CD4-positive, alpha-beta T cell treated with Interleukin-10 for 1 hour (primary cell): ENCODE results near the gene HS3ST5.
"Not testable (repeated sequence)": the region's sequence is repeated elsewhere in the genome, so short reads cannot be mapped to it uniquely, and the experiment has no call there.

Experiments used
- DNase-seq: peaks from one replicate; pipeline ENCODE4 v3.0.0-alpha.2; 2020

HS3ST5 gene

DNA sequence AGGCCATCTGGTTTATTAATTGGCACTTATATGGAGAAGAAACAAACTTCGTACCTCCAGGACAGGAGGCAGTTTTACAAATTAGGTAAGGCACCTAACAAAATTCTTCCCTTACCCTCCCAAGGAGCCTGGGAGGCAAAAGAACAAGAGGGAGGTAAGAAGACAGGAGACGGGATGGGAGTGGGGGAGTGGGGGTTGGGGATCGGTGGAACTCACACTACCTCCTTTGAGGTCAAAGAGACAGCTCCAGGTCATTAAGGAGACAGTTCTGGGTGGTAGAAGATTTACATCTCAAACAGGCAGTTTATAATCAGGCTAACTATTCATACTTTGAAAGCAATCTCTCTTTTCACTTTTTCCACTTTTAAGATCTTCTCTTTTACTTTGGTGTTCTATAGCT, 259.6 kb downstream of the HS3ST5 start:
- DNase-seq, result no peak

DNA sequence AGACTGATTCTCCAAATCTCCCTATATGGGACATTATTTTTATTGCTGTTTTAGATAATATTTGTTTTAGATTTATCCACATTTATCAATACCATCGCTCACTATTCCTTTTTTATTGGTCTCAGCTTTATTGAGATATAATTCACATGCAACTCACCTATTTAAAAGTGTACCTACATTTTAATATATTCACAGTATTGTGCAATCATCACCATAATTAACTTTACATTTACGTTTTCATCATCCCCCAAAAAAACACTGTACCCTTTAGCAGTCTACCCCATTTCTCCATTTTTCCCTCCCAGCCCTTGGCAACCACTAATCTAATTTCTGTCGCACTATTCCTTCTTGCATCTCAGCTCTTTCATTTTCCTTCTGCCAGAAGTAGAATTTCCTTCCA, 261.1 kb downstream of the HS3ST5 start:
- DNase-seq, result no peak

DNA sequence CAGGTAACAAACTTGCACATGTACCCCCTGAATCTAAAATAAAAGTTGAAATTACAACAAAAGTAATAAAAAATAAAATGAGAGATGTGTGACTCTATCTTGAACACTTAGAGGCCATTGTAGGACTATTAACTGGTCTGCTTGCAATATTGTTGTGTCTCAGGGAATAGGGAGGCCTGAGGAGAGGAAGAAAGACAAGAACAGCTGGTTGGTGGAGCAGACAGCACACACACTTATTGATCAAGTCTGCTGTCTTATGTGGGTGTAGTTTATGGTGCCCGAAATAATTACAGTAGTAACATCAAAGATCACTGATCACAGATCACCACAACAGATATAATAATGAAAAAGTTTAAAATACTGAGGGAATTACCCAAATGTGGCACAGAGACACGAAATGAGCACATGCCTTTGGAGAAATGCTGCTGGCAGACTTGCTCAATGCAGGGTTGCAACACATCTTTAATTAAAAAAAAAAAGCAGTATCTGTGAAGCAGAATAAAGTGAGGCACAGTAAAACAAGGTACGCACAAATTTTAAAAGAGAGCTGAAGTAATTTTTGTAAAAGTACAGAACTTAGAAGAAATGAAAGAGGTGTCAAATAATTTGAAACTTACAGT, 261.8 kb downstream of the HS3ST5 start:
- no peak for DNase-seq

DNA sequence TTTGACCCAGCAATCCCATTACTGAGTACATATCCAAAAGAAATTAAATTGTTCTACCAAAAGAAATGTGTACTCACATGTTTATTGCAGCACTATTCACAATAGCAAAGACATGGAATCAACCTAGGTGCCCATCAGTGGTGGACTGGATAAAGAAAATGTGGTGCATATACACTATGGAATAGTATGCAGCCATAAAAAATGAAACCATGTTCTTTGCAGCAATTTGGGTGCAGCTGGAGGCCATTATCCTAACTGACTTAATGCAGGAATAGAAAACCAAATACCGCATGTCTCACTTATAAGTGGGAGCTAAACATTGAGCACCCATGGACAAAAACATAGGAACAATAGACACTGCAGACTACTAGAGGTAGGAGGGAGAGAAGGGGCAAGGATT, 262.4 kb downstream of the HS3ST5 start:
- DNase-seq, result not testable (repeated sequence)

DNA sequence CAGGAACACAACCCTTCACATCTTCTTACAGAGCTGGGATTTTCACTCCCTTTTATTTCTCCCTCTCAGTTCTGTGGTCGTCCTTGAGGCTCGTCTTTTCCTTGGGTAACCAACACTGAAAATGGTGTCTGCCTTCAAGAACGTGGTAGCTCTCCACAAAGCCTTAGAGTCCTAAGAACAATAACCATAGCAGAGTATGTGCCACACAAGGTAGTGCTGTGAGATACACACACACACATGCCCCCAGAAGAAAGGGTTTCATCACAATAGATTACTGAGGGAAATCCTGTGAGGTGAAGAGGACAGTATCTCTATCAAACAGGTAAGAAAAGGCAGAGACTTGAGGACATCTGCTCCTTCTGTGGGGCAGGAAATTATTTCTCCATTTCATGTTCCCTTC, 267.0 kb downstream of the HS3ST5 start:
- DNase-seq, result no peak

DNA sequence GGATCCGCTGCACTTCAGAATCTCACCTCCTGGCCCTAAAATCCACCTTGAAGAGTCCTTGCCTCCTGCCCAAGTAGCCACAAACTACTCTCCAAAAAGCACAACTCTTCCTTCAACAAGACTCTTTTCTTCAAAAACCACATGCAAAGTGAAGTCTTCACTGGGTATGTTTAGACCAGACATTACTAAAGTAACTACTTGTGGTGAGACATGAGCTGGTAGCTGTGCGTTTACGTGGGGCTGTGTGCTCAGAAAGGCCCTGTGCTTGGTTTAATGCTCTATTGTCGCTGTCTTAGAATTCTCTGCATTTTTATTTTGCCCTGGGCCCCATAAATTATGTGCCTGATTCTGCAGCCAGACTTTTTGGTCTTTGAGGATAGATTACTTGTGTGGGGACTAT, 267.5 kb downstream of the HS3ST5 start:
- DNase-seq, result no peak

DNA sequence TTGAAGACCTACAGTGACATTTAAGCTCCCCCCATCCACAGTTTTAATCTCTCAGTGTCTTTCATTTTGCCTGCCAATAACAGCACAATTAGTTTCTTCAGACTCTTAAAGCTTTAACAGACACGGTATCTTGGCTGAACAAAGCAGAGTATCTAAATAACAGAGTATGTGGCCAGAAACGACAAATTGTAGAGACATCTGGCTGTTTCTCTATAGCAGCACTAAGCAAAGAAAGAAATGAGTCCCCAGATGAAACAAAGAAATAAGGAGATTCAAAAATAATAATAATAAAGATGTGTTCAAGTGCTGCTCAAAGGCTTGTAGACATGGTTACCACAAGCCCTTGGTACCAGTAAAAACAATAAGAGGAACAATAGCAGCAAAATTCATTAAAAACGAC, 274.1 kb downstream of the HS3ST5 start:
- no peak for DNase-seq

DNA sequence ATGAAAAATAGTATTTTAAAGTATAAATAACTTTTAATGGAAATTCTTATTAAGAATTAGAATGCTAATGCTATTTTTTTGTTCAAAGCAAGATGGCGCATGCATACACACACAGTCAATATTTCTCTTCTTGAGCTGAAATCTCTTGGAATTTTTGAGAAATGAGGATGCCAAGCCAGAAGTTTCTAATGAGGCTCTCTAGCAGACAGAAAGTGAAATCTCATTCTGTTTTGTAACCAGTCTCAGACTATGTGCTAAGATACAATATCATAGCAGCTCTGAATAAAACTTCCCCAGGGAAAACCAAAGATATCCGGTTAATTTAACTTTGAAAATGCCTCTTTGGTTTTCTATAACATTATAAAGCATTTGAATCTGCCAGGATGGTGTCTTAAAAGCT, 274.7 kb downstream of the HS3ST5 start:
- no peak for DNase-seq

DNA sequence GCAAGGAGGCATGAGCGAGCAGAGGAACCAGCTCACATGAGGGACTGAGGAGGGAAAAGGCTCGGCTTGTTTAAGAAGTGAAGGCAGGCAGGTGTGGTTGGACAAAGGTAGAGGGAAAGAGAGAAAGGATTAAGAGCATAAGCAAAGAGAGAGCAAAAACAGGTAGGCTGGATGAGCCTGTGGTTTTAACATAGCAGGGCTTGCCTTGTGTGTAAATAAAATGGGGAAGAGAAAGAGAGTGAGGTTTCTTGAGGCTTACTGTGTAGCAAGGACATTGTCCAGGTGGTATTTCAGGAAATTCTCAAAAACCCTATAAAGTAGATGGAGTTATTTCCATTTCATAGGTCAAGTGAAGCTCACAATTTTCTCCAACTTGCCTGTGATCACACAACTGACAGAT, 278.0 kb downstream of the HS3ST5 start:
- no peak for DNase-seq

DNA sequence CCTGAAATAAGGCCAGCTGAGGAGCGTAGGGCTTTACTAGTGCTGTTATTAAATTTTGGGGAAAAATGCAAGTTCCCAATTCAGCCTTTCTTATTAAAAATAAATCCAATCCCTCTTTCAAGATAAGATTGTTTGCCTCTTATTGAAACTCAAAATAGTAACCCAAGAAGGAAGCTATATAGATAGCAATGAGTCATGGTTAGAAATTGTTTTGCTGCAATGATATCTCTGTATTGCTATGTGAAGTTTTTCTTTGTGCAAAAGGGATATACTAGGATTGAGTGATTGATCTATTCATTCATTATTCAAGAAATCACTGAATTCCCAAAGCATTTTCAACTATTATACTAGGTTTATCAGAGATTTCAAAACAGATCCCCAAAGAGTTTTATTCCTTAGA, 278.9 kb downstream of the HS3ST5 start:
- no peak for DNase-seq

DNA sequence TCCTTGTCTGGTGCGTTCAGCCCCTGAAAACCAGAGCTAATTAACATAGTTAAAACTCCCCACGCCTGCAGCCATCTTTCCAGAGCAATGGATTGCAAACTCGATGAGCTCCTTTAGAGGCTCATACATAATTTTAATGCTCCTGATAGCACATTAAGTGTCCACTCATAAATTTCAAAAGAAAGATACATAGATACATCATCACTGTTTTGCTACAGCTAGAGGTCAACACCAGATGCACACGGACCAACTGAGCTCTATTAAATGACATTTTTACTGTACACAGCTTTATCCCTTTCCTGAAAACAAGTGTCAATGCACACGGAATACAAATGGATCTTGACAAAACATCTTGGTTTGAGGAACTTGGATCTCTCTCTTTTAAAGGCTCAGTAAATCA, 280.6 kb downstream of the HS3ST5 start:
- no peak for DNase-seq

DNA sequence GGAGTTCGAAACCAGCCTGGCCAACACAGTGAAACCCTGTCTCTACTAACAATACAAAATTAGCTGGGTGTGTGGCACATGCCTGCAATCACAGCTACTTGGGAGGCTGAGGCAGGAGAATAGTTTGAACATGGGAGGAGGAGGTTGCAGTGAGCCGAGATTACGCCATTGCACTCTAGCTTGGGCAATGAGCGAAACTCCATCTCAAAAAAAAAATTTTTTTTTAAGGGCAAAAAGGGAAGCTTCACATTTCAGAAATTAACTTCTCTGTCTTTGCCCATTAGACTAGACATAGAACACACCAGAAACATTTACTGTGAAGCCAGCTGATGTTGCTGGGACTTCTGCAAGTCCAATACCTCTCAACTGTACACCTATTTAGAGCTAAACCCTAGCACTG, 281.1 kb downstream of the HS3ST5 start:
- DNase-seq, result no peak

DNA sequence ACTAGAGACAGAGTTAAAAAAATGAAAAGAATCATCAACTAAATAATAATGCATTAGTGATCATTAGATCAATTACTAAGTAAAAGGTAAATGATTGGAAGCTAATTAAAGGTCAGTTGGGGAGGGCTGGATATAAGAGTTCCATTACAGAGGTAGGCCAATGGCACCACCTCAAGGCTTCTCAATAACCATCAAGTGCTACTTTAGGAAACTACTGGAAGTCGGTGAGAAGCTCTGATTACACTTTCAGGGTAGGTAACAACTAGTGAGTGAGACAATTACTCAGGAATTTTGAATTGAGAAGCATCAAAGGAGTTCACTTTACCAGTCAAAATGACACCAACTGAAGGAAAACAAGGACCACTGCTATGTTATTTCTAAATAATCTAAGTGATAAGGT, 281.7 kb downstream of the HS3ST5 start:
- DNase-seq, result no peak

DNA sequence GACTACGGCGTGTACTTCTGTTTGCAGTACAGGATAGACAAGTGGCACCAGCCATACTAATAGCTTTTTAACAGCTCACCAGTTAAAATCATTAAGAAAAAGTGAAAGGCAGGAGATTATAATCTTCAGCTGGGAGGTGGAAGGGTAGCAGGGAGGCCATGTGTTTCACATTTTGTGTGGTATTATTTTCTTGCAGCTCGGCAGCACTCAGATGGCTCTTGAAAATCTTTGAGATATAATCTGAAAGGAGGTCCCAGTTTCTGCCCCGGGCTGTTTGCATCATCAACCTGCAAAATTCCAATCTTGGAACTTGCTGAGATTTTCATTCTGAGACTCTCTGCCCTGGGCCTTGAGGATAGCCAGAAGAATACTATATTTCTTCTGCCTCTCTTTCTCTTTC, 284.4 kb downstream of the HS3ST5 start:
- no peak for DNase-seq

DNA sequence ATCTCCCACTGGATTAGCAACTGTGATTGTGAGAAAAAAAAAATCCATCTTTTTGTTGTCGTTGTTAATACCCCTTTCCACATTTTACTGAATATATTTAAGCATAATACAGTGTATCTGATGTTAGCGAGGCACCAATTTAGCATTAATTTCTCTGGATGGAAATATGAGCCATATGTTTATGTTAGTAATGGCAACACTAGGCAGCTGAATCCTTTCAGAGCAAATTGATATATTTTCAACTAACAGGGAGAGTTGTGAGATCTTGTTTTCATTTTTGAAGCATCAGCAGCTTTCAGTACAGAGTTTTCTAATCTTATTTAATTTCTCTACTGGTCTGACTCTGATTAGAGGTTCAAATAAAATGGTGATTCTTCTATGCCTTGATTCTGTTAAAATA, 287.1 kb downstream of the HS3ST5 start:
- DNase-seq, result no peak

DNA sequence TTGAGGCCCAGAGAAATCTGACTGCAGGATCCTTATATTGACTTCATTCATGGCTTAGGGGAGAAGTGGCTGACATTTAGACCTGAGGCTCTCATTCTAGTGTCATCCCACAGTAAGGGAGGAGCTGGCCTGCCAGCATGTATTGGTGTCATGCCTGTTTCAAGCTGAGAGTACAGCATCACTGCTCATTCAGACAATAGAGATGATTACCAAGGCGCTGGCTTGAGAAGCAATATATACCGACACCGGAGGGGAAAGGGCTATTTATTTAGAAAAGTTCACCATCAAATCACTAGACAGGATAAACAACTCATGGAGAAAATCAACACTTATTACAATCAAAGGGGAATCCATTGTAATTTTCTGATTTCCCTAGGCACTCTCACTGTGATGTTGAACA, 287.5 kb downstream of the HS3ST5 start:
- no peak for DNase-seq

DNA sequence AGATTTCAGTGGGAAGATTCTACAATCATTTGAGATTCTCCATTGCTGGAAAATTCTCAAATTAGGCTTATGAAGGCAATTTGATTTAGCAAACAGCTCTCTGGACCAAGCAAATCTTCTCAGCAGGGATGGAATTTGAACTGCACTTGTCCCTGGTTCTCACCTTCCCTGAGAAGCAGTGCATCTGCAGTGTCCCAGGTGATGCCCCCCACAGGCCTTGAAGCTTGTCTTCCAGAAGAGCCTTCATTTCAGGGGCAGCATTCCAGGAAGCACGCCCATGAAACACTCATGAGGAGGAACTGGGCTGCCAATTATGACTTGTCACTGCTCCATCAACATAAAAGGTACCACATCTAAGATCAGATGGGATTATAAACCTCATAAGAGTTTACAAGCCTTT, 289.0 kb downstream of the HS3ST5 start:
- DNase-seq, result no peak

DNA sequence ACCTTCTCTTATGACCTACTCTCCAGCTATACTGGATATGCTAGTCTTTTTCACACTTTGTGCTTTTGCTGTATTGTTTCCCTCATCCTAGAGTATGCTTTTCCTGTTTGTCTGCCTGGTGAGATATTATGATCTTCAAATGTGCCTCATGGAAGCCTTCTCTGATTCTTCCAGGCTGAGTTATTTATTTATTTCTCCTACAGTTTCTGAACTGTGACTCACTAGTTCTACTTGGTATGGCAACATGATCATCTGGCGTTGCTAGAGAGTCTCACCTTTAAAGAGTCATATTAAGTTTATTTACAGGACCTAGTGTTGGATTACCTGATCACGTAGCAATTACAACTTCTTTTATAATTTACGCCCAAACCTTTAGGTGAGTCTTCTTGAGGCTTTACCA, 290.7 kb downstream of the HS3ST5 start:
- no peak for DNase-seq

DNA sequence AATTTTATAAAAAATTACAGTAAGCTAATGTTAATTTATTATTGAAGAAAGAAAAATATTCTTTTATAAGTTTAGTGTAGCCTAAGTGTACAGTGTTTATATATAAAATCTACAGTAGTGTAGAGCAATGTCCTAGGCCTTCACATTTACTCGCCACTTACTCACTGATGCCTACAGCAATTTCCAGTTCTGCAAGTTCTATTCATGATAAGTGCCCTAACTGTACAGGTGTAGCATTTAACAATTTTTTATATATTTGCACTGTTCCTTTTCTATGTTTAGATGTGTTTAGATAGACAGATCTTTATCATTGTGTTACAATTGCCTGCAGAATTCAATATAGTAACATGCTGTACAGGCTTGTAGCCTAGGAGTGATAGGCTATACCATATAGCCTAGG, 291.8 kb downstream of the HS3ST5 start:
- no peak for DNase-seq

DNA sequence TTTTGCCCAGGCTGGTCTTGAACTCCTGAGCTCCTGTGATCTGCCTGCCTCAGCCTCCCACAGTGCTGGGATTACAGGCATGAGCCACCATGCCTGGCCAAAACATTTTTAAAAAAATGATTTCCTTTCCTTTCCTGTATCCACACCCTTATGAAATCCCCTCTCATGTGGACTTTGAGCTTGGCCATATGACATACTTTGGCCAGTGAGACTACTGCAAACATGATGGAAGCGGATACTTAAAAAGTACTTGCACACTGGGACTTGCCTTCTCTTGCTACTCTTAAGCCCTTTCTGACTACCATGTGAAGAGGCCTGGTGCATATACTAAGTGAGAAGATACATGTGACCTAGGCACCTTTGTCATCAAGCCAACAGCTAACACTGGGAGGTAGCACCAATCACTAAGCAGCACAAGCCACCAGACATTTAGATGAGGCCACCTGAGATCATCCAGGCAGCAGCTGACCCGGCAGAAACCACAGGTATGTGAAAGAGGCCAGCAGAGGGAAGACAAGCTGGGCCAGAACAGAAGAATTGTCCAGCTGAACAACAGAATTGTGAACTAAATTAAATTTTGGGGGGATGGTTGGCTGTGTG, 293.4 kb downstream of the HS3ST5 start:
- no peak for DNase-seq

DNA sequence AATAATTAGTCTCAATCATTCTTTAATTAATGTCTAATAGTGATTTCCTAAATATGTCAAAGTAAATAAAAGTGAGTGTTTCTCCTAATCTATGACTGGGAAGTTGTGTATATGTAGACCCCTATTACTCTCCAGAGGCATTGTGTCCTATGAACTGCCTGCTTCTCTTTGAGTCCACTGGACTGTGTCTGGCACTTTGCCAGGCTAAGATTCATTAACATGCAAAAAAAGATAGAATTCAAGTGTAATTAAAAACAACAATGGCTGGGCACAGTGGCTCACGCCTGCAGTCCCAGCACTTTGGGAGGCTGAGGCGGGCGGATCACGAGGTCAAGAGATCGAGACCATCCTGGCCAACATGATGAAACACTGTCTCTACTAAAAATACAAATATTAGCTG, 298.3 kb downstream of the HS3ST5 start:
- DNase-seq, result not testable (repeated sequence)

DNA sequence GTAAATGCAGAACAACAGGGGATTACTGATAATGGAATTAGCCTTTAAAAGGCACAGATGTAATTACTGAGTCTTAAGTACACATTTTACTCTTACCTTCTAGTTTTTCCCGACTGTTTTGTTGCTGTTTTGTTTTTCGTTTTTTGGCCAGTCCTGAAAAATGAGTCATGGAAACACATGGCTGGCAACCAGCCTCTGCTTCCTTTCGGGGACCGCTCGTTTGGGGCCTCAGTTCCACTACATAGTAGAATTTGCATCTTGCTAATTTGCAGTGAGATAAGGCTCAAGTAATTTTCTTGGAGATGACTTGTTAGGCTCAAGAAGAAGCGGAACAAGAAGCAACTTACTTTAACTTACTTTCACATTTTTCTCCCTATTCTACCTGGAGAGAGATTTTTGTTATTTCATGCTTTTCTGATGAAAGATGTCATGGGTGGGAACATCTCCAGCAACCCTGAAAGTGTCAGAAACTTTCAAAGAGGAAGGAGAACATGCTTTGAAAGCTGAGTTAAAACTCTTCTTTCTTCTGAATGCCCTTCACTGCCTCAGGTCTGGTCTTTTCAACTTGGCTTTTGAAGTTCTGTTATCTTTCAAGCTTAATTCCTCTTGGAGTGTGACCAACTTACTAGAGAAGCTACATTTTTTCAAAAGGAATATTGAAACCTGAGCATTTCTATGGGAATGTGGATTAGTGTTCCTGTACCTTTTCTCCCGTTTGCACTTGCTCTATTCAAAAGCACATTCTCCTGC, 300.4 kb downstream of the HS3ST5 start:
- no peak for DNase-seq

DNA sequence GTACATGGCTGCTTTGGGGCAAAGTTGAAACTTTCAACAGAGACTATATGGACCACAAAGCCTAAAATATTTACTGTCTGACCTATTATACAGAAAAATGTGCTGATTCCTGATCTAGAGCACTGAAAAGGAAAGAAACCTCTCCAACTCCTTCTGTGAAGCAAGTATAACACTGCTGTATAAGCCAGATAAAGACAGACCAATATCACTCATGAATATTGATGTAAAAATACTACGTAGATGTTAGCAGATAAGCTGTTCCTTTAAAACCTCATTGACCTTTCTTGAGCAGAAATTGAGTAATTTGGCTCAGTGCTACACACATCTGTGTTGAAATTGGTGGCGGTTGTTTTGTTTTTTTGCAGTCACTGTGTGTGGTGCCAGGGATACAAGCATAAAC, 302.0 kb downstream of the HS3ST5 start:
- DNase-seq, result no peak

DNA sequence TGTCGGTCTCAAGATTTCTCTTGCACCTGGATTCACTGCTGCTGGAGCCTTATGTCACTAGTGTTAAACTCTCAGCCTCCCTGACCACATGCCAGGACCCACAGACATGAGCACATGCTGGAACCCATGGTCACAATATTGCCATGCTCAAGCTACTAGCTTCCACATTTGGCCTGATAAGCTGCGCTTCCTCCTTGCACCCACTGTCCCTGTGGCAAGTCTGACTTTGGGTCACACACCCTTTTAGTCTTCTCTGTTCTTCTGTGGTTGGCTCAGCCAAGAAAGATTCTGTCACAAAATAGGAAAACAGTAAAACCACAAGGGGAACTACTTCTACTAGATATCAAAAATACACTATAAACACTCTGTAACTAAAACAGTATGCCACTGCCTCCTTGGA, 303.0 kb downstream of the HS3ST5 start:
- no peak for DNase-seq

DNA sequence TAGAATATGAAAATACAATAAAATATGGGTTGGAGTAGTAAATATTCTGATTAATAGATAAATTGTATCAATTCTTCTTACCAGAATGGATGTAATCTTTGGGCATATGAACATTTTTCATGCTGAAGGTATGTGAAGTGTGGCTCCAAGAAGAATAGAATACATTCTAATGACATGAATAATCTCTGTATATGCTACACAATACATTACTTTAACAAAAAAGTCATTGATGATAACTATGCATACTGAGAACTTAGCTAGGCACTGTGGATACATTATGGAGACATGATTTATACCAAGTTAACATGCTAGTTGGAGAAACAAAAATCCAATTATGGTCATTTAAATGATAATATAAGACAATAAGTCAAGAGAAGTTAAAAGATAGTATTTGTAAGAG, 309.2 kb downstream of the HS3ST5 start:
- no peak for DNase-seq
